ENCODE data around the gene RNF114.

DNA sequence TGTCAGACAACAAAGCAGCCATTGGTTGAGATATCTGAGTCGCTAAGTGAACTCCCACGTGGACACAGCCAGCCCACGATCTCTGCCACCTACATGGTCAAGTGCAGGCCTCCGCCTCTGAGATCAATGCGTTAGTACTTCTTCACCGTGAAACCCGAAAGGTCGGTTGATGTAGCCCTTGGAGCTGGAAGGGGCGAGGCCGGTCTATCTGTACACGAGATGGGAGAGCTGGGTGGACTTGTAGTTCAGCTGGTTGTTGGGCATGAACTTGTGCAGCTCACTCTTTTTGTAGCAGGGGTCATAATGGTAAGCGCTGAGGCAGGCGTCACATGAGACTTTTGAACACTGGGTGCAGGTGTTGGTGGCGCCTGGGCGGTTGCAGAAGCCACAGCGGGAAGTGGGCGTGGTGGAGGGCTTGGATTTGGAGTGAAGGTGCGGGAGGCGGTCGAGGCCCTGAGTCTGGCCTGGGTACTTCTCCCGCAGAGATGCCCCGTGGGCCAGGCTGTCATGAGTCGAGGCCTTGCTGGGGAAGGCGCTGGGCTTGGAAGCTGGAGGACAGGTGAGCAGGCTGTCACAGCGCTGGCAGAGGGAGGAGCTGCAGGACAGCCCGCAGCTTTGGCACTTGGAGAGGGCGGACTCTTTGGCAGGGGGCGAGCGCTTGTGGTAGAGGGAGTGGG, 30.6 kb upstream of the RNF114 start:
- TF ChIP-seq, protein P1, sequence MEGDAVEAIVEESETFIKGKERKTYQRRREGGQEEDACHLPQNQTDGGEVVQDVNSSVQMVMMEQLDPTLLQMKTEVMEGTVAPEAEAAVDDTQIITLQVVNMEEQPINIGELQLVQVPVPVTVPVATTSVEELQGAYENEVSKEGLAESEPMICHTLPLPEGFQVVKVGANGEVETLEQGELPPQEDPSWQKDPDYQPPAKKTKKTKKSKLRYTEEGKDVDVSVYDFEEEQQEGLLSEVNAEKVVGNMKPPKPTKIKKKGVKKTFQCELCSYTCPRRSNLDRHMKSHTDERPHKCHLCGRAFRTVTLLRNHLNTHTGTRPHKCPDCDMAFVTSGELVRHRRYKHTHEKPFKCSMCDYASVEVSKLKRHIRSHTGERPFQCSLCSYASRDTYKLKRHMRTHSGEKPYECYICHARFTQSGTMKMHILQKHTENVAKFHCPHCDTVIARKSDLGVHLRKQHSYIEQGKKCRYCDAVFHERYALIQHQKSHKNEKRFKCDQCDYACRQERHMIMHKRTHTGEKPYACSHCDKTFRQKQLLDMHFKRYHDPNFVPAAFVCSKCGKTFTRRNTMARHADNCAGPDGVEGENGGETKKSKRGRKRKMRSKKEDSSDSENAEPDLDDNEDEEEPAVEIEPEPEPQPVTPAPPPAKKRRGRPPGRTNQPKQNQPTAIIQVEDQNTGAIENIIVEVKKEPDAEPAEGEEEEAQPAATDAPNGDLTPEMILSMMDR (IDR thresholded peaks at IDR 0.05), result no peak
- TF ChIP-seq POLR2A (IDR thresholded peaks at IDR 0.05), result no peak
